Measurements from ENCODE around the gene PRR5L.

Gene PRR5L

DNA sequence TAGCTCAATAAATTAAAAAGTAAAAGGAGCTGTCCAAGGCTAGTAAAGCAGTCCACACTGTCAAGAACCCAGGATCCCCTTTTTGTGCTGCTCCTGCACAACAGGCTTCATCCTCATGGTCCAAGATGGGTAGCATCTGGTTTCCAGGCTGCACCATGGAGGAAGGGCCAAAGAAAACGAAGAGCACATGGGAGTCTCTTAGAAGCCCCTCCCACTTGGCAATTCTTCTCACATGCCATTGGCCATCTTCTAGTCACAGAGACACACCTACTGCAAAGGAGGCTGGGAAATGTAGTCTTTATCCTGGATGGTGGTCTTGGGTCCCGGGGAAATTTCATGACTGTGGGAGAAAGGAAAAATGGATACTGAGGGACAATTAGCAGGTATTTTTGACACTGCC, 37.8 kb downstream of the PRR5L start:
- no peak overlapping the region for H3K27ac ChIP-seq (ENCODE audit: insufficient read depth in 1 of 2, low read depth in 1 of 2, low read length in 2 of 2, poor library complexity in 1 of 2, severe bottlenecking in 2 of 2)
- ChIA-PET CTCF (no interaction called here), POLR2A (no interaction called here)
- DNase-seq, result peak in 2 of 3 donors; percentile 23 to 45
- 60% methylated on average over 1 of the region's 2 CpGs for WGBS (ENCODE audit: insufficient coverage)
- no peaks in the 10 kb centered on the region for H3K9me3 ChIP-seq (ENCODE audit: control extremely low read depth in 1 of 5, control insufficient read depth in 4 of 5, insufficient read depth in 2 of 5, low read depth in 1 of 5, low read length in 4 of 5)
- H3K4me3 ChIP-seq (ENCODE audit: control insufficient read depth in 1 of 7, extremely low read depth in 1 of 7, insufficient read depth in 4 of 7, low read depth in 2 of 7, low read length in 6 of 7), result no peak overlapping the region
- no peaks in the 10 kb centered on the region for H3K4me1 ChIP-seq (ENCODE audit: control extremely low read depth in 1 of 4, control insufficient read depth in 4 of 4, insufficient read depth in 4 of 4, low read length in 3 of 4)
- no peaks in the 10 kb centered on the region for H3K27me3 ChIP-seq (replicated peaks in 2 of 5; ENCODE audit: control insufficient read depth in 4 of 5, insufficient read depth in 5 of 5, low read length in 4 of 5)
- H3K36me3 ChIP-seq (ENCODE audit: control insufficient read depth in 4 of 4, insufficient read depth in 4 of 4, low read length in 3 of 4), result no peaks in the 10 kb centered on the region

DNA sequence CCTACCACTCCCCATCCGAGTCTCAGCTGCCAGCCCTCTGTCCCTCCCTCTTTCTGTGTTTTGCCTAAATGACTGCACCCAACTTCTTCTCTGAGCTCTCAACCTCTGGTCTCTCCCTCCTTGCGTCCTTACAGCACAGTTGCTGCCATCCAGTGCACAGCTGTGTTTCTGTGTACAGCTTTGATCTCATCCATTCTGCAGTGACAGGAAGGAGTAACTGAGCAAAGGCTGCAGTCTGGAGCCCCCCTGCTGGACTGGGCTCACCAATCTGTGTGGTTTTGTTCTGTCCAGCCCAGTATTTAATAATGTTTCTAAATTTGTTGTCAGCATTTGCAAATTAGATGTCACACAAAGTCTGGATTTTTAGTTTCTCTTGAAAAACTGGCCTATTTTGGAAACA, 43.8 kb downstream of the PRR5L start:
- Histone ChIP-seq H3K27ac (ENCODE audit: insufficient read depth in 1 of 2, low read depth in 1 of 2, low read length in 2 of 2, poor library complexity in 1 of 2, severe bottlenecking in 2 of 2) (no peak overlapping the region), H3K36me3 (ENCODE audit: control insufficient read depth in 4 of 4, insufficient read depth in 4 of 4, low read length in 3 of 4) (no peaks in the 10 kb centered on the region), H3K9me3 (ENCODE audit: control extremely low read depth in 1 of 5, control insufficient read depth in 4 of 5, insufficient read depth in 2 of 5, low read depth in 1 of 5, low read length in 4 of 5) (no peaks in the 10 kb centered on the region), H3K4me3 (ENCODE audit: control insufficient read depth in 1 of 7, extremely low read depth in 1 of 7, insufficient read depth in 4 of 7, low read depth in 2 of 7, low read length in 6 of 7) (no peak overlapping the region), H3K4me1 (ENCODE audit: control extremely low read depth in 1 of 4, control insufficient read depth in 4 of 4, insufficient read depth in 4 of 4, low read length in 3 of 4) (peaks cover 0 to 14% (median 8%) of the 10 kb centered on the region in 4 experiments), H3K27me3 (replicated peaks in 2 of 5; ENCODE audit: control insufficient read depth in 4 of 5, insufficient read depth in 5 of 5, low read length in 4 of 5) (no peaks in the 10 kb centered on the region)
- POLR2A ChIA-PET, result no interaction called here
- no peak for DNase-seq
- WGBS (ENCODE audit: insufficient coverage), result 100% methylated on average over 2 of the region's 2 CpGs
- CTCF ChIA-PET, result interaction anchor here (0.9 to 3.8 kb wide), 3 partner anchors 42 to 139 kb away, joined by 3 to 16 read pairs (median 3); partner anchors contain the start of gene PRR5L

DNA sequence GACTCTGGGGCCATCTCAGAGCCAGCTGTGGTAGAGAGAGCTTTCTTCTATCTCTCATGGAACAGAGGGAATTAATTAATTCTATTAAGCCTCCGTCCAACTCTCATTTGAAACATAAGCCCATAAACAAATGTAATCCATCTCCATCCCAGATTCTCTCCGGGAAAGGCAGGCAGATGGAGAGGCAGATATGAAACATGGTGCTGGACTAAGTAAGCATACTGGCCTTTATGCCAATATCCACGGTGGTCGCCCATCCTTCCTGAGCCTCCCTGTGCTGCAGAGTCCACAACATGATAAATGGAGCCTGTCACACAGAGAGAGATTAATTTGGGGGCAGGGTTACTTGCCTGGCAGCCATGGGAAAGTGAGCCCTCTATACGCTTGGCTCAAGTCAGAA, 44.8 kb downstream of the PRR5L start:
- CTCF ChIA-PET, result interaction anchor here (0.5 to 3.8 kb wide), 6 partner anchors 12 to 210 kb away, joined by 3 to 16 read pairs (median 3); no protein-coding TSS in a partner anchor
- POLR2A ChIA-PET, result no interaction called here

DNA sequence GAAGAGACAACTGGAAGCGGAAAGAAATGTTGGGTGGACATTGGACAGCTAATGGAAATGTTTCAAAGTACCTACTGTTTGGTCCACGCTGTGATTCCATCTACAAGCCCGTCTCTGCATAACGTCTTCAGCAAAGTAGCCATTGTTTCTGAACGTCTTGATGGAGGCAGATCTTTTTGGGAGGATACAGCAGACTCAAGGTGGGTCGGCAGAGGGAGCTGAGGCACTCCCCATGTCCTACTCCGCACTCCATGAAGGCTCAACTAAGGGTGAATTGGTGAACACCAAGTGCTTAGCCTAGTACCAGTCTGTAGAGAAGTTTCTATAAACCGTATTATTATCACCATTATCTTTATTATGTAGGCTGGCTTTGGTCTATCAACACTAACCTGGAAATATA, 45.8 kb downstream of the PRR5L start:
- ChIA-PET CTCF (interaction anchor here (1.0 to 3.8 kb wide), 3 partner anchors 11 to 137 kb away, joined by 4 to 16 read pairs (median 6); no protein-coding TSS in a partner anchor), POLR2A (no interaction called here)
- WGBS (ENCODE audit: insufficient coverage), result 84% methylated on average over 5 of the region's 8 CpGs

More for the DNA sequence above, 44.8 kb downstream of the PRR5L start:
- no peak for DNase-seq
- Histone ChIP-seq H3K4me3 (ENCODE audit: control insufficient read depth in 1 of 7, extremely low read depth in 1 of 7, insufficient read depth in 4 of 7, low read depth in 2 of 7, low read length in 6 of 7) (no peak overlapping the region), H3K4me1 (ENCODE audit: control extremely low read depth in 1 of 4, control insufficient read depth in 4 of 4, insufficient read depth in 4 of 4, low read length in 3 of 4) (peaks cover 0 to 14% (median 8%) of the 10 kb centered on the region in 4 experiments), H3K36me3 (ENCODE audit: control insufficient read depth in 4 of 4, insufficient read depth in 4 of 4, low read length in 3 of 4) (no peaks in the 10 kb centered on the region), H3K9me3 (ENCODE audit: control extremely low read depth in 1 of 5, control insufficient read depth in 4 of 5, insufficient read depth in 2 of 5, low read depth in 1 of 5, low read length in 4 of 5) (no peaks in the 10 kb centered on the region), H3K27ac (ENCODE audit: insufficient read depth in 1 of 2, low read depth in 1 of 2, low read length in 2 of 2, poor library complexity in 1 of 2, severe bottlenecking in 2 of 2) (no peak overlapping the region), H3K27me3 (replicated peaks in 2 of 5; ENCODE audit: control insufficient read depth in 4 of 5, insufficient read depth in 5 of 5, low read length in 4 of 5) (no peaks in the 10 kb centered on the region)
- WGBS (ENCODE audit: insufficient coverage), result 100% methylated on average over 4 of the region's 5 CpGs

DNA sequence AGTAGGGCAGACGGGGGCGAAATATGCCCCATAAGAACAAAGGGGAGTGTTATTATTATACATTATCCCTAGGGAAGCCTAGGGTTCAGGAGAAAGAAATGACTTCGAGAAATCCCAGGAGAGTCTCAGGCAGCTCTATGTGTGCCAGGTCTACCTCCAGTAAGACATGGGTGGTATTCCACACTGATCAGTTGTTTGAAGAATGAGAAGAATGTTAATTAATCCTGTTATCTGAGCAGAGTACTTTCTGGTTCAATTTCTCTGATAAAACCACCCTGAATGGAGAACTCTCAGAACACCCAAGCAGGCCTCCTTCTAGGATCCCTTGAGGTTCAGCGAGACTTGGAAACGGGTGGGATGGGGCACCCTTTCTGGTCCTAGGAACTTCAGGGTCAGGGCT, 46.2 kb downstream of the PRR5L start:
- no peaks in the 10 kb centered on the region for H3K9me3 ChIP-seq (ENCODE audit: control extremely low read depth in 1 of 5, control insufficient read depth in 4 of 5, insufficient read depth in 2 of 5, low read depth in 1 of 5, low read length in 4 of 5)
- CTCF ChIA-PET, result interaction anchor here (1.8 to 3.8 kb wide), 2 partner anchors 31 to 136 kb away, joined by 6 to 16 read pairs; no protein-coding TSS in a partner anchor
- POLR2A ChIA-PET, result no interaction called here

More for the DNA sequence above, 45.8 kb downstream of the PRR5L start:
- DNase-seq, result no peak
- Histone ChIP-seq H3K9me3 (ENCODE audit: control extremely low read depth in 1 of 5, control insufficient read depth in 4 of 5, insufficient read depth in 2 of 5, low read depth in 1 of 5, low read length in 4 of 5) (no peaks in the 10 kb centered on the region), H3K27me3 (replicated peaks in 2 of 5; ENCODE audit: control insufficient read depth in 4 of 5, insufficient read depth in 5 of 5, low read length in 4 of 5) (no peaks in the 10 kb centered on the region), H3K4me3 (ENCODE audit: control insufficient read depth in 1 of 7, extremely low read depth in 1 of 7, insufficient read depth in 4 of 7, low read depth in 2 of 7, low read length in 6 of 7) (no peak overlapping the region), H3K36me3 (ENCODE audit: control insufficient read depth in 4 of 4, insufficient read depth in 4 of 4, low read length in 3 of 4) (no peaks in the 10 kb centered on the region), H3K4me1 (ENCODE audit: control extremely low read depth in 1 of 4, control insufficient read depth in 4 of 4, insufficient read depth in 4 of 4, low read length in 3 of 4) (peaks cover 0 to 14% (median 8%) of the 10 kb centered on the region in 4 experiments), H3K27ac (ENCODE audit: insufficient read depth in 1 of 2, low read depth in 1 of 2, low read length in 2 of 2, poor library complexity in 1 of 2, severe bottlenecking in 2 of 2) (no peak overlapping the region)

DNA sequence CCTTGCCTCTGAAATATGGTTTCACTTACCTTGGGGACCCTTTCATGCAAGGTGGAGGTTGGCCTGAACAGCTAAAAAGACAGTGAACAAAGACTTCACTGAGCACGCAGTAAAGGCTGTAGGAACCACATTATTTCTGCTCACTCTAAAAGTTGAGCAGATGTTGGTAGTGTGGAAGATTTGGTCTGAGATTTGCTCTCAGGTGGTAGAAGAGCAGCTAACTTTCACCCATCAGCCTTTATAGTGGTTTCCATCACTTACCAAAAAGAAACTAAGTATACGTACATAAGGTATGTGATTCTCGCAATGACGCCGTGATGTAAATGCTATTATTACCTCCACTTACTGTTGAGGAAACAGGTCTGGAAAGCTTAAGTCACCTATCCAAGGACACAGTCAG, 47.3 kb downstream of the PRR5L start:
- Histone ChIP-seq H3K27ac (ENCODE audit: insufficient read depth in 1 of 2, low read depth in 1 of 2, low read length in 2 of 2, poor library complexity in 1 of 2, severe bottlenecking in 2 of 2) (no peak overlapping the region), H3K4me1 (ENCODE audit: control extremely low read depth in 1 of 4, control insufficient read depth in 4 of 4, insufficient read depth in 4 of 4, low read length in 3 of 4) (peaks cover 0 to 14% (median 8%) of the 10 kb centered on the region in 4 experiments), H3K9me3 (ENCODE audit: control extremely low read depth in 1 of 5, control insufficient read depth in 4 of 5, insufficient read depth in 2 of 5, low read depth in 1 of 5, low read length in 4 of 5) (no peaks in the 10 kb centered on the region), H3K27me3 (replicated peaks in 2 of 5; ENCODE audit: control insufficient read depth in 4 of 5, insufficient read depth in 5 of 5, low read length in 4 of 5) (no peaks in the 10 kb centered on the region), H3K36me3 (ENCODE audit: control insufficient read depth in 4 of 4, insufficient read depth in 4 of 4, low read length in 3 of 4) (no peaks in the 10 kb centered on the region), H3K4me3 (ENCODE audit: control insufficient read depth in 1 of 7, extremely low read depth in 1 of 7, insufficient read depth in 4 of 7, low read depth in 2 of 7, low read length in 6 of 7) (no peak overlapping the region)
- CTCF ChIA-PET, result interaction anchor here (1.2 kb wide), 1 partner anchor 51 kb away, joined by 3 read pairs; no protein-coding TSS in a partner anchor
- POLR2A ChIA-PET, result no interaction called here
- DNase-seq, result no peak
- 100% methylated on average over 1 of the region's 5 CpGs for WGBS (ENCODE audit: insufficient coverage)

More for the DNA sequence above, 46.2 kb downstream of the PRR5L start:
- Histone ChIP-seq H3K27me3 (replicated peaks in 2 of 5; ENCODE audit: control insufficient read depth in 4 of 5, insufficient read depth in 5 of 5, low read length in 4 of 5) (no peaks in the 10 kb centered on the region), H3K4me1 (ENCODE audit: control extremely low read depth in 1 of 4, control insufficient read depth in 4 of 4, insufficient read depth in 4 of 4, low read length in 3 of 4) (peaks cover 0 to 14% (median 8%) of the 10 kb centered on the region in 4 experiments), H3K36me3 (ENCODE audit: control insufficient read depth in 4 of 4, insufficient read depth in 4 of 4, low read length in 3 of 4) (no peaks in the 10 kb centered on the region), H3K27ac (ENCODE audit: insufficient read depth in 1 of 2, low read depth in 1 of 2, low read length in 2 of 2, poor library complexity in 1 of 2, severe bottlenecking in 2 of 2) (no peak overlapping the region), H3K4me3 (ENCODE audit: control insufficient read depth in 1 of 7, extremely low read depth in 1 of 7, insufficient read depth in 4 of 7, low read depth in 2 of 7, low read length in 6 of 7) (no peak overlapping the region)
- no peak for DNase-seq
- 100% methylated on average over 3 of the region's 5 CpGs for WGBS (ENCODE audit: insufficient coverage)

DNA sequence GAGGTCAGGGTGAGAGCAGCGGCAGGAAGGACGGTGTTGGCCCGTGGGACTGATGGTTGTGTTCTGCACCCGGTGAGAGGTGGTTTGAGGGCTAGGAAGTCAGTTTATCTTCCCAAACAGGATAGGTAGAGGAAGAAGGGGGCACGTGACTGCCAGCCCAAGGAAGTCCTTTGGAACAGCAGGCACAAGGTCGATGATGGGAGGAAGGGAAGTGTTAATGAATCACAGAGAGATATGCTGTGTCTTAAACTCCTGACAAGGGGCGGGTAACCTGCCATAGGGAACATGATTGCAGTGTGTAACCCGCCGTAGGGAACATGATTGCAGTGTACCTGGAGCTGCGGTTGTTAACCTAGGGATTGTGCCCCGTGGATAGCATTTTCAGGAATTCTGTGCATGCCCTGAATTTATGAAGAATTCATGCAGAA, 49.0 kb downstream of the PRR5L start:
- DNase-seq, result no peak
- WGBS (ENCODE audit: insufficient coverage), result 62% methylated on average over 11 of the region's 11 CpGs
- peaks cover 0 to 11% (median 7%) of the 10 kb centered on the region in 4 experiments for H3K4me1 ChIP-seq (ENCODE audit: control extremely low read depth in 1 of 4, control insufficient read depth in 4 of 4, insufficient read depth in 4 of 4, low read length in 3 of 4)
- no peaks in the 10 kb centered on the region for H3K9me3 ChIP-seq (ENCODE audit: control extremely low read depth in 1 of 5, control insufficient read depth in 4 of 5, insufficient read depth in 2 of 5, low read depth in 1 of 5, low read length in 4 of 5)
- POLR2A ChIA-PET, result no interaction called here
- no peaks in the 10 kb centered on the region for H3K27me3 ChIP-seq (replicated peaks in 2 of 5; ENCODE audit: control insufficient read depth in 4 of 5, insufficient read depth in 5 of 5, low read length in 4 of 5)
- CTCF ChIA-PET, result no interaction called here
- no peak overlapping the region for H3K4me3 ChIP-seq (ENCODE audit: control insufficient read depth in 1 of 7, extremely low read depth in 1 of 7, insufficient read depth in 4 of 7, low read depth in 2 of 7, low read length in 6 of 7)
- H3K36me3 ChIP-seq (ENCODE audit: control insufficient read depth in 4 of 4, insufficient read depth in 4 of 4, low read length in 3 of 4), result no peaks in the 10 kb centered on the region
- H3K27ac ChIP-seq (ENCODE audit: insufficient read depth in 1 of 2, low read depth in 1 of 2, low read length in 2 of 2, poor library complexity in 1 of 2, severe bottlenecking in 2 of 2), result no peak overlapping the region
